HG03103 (cell line): ENCODE results near the gene RAB6B.

ENCODE experiments used
- ATAC-seq: cut with Tn5 transposase; IDR thresholded peaks from one replicate; pipeline ENCODE4 v1.9.1; 2021; ENCODE audit warnings: low read depth; ENCODE audit not compliant: unreplicated experiment

Gene RAB6B

DNA sequence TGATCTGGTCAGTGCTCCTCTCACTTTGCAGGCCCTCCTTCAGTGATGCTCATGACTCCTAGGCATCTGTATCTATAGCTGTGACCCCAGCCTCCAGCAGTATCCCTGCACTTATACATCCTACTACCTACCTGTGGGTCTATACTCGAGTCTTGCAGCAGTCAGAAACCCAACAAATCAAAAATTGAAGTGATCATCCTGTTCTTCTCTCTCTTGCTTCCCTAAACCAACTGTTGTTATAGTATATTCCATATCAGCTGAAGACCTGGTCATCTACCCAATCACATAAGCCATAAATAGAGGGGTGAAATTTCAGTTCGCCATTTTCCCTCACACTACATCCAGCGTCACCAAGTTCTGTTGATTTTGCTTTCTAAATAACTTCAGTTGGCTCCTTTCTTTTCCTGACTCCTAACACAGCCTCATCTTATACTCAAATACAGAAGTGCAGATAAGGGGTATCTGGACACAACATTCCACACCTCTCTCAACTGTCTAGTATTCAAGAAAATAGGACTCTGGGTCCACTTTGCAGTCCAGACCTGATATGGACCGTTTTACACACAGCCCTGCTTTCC lies 116.0 kb downstream of the RAB6B start:
- ATAC-seq: no peak

DNA sequence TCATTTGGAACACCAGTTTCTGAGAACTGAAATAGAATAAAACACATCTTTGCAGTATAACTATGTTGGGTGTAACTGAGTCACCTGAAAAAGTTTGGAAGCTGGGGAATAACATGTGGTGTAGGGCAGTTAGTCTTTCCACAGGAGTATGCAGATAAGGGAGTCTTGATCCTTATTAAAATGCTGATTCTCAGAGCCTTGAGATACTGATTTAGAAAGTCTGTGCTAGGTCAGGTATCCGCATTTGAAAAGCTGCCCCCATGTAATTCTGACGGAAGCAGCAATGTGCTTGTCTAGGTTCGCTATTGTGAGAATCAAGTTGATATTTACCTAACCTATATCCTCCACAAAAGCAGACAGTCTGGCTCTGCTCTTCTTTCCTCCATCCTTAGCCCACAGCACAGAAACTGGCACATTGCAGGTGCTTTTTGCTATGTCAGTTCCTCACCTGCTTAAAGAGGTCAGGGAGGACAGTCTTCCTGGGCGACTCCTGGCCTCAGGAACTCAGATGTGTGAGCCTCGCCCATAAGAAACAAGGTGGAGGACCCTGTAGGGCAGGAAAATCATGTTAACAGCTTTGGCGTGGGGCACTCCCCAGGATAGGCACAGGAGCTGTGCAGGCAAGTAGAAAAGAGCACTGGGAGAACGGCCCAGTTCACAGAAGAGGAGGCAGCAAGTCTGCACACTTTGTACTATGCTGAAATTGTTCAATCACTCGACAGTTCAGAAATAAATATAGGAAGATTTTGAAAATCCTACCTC lies 117.7 kb downstream of the RAB6B start:
- no peak for ATAC-seq

DNA sequence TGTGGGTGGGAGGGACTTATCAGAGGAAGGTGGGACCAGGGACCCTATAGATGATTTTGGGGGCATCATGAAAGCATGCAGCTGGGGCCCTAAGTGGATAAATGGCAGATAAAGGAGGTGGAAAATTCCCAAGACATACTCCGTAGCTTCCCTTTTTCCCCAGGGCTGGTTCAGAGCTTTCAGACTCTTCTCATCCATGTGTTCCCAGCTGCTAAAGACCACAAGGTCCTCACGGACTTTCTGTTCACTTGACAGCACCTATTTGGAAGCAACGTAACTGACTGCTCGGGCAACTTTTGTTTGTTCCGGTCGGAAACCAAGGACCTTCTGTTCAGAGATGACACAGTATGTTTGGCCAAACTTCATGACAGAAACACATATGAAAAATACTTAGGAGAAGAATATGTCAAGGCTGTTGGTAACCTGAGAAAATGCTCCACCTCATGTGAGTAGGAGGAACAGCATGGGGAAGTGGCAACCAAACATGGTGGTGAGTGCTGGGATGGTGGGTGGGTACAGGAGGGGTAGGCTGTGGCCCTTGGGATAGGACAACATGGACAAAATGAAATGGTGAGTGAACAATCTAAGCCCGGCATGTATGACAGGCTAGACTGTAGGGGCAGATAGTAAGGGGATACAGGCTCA lies 118.8 kb downstream of the RAB6B start:
- ATAC-seq: no peak

DNA sequence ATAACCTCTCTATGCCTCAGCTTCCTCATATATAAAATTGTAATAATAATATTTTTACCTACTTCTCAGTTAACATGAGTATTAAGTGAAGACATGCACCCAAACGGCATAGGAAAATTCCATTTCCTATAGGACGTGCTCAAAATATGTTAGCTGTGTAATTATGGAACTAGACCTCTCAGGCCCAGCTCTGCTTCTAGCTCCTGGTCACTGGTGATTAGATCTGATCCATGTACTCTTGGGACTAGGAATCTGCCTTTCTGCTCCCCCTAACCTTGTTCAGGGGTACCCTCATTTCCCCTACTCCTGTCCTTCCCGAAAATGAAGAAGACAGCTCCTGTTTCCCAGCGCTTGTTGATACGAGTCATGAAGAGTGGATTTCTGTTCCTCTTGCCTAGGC lies 119.8 kb downstream of the RAB6B start:
- no peak for ATAC-seq

DNA sequence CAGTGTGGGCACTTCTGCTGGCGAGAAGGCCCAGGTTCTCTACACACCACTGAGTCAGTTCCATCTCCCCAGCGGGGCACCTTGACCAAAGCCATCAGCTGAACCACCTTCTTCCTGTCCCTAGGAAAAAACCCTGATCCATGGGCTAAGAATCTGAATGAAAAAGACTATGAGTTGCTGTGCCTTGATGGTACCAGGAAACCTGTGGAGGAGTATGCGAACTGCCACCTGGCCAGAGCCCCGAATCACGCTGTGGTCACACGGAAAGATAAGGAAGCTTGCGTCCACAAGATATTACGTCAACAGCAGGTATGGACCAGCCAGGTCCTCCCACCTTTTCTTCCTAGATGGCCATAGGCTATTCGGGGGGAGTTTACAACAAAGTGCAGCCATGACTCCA lies 120.4 kb downstream of the RAB6B start:
- no peak for ATAC-seq
